Heart right ventricle (tissue), 16 donors: ENCODE measurements around the gene SETD2. TPM values are rescaled to one million over a fixed set of nuclear protein-coding genes. Genes with fewer than 3 reads are reported as not detected.

ENCODE experiments used
- ATAC-seq, 8 donors: fragments of 200-7000 bp; cut with Tn5 transposase; one replicate each; pipeline ENCODE4 v1.9.1; 2020; ENCODE audit warnings: mild to moderate bottlenecking in 8 of 8, moderate library complexity in 8 of 8, moderate number of reproducible peaks in 1 of 8
- DNase-seq, 2 donors: peaks; one replicate each; pipeline ENCODE4 v3.0.0-alpha.2; 2020
- H3K27ac ChIP-seq, 10 donors: fragments of 200-600 bp; sonication (generic) in 2 of 10; one replicate each; pipeline versions ENCODE4 v1.5.0 to v1.8.0; 2020 to 2022; ENCODE audit warnings: mild to moderate bottlenecking in 3 of 10
- H3K27me3 ChIP-seq, 7 donors: fragments of 200-600 bp; one replicate each; pipeline ENCODE4 v1.8.0; 2021 to 2022; ENCODE audit warnings: mild to moderate bottlenecking in 2 of 7
- H3K36me3 ChIP-seq, 9 donors: fragments of 200-600 bp; sonication (generic) in 1 of 9; one replicate each; pipeline versions ENCODE4 v1.5.0 to v1.8.0; 2020 to 2022; ENCODE audit warnings: mild to moderate bottlenecking in 2 of 9
- H3K4me1 ChIP-seq, 9 donors: fragments of 200-600 bp; sonication (generic) in 1 of 9; one replicate each; pipeline versions ENCODE4 v1.5.0 to v1.8.0; 2020 to 2022; ENCODE audit warnings: mild to moderate bottlenecking in 4 of 9
- H3K4me3 ChIP-seq, 10 donors: fragments of 200-600 bp; sonication (generic) in 2 of 10; one replicate each; pipeline versions ENCODE4 v1.5.0 to v1.8.0; 2020 to 2022; ENCODE audit warnings: mild to moderate bottlenecking in 7 of 10, moderate library complexity in 2 of 10
- H3K9me3 ChIP-seq, 11 donors: fragments of 200-600 bp in 10 of 11; sonication (generic) in 2 of 11; one replicate each; pipeline versions ENCODE4 v1.5.0 to v1.8.0; 2013 to 2022; ENCODE audit warnings: mild to moderate bottlenecking in 2 of 11, control low read depth in 1 of 11, moderate library complexity in 1 of 11
- WGBS, 2 donors: extraction: QIAGEN DNeasy Blood & Tissue Kit; methylation state at CpG; one replicate each; pipeline ENCODE4 v1.1.7; 2013; ENCODE audit warnings: inconsistent platforms in 1 of 2; 5-methylcytosine and 5-hydroxymethylcytosine counted together
- intact Hi-C, 10 donors: fragments of 100-400 bp; cut with DNase I; formaldehyde crosslinking; loops; one replicate each; pipeline versions ENCODE4 v1.11.1 to v1.14.2; 2022
- polyA plus RNA-seq, 2 donors: library from polyadenylated mRNA; stranded (reverse); fragments of 200-250 nt; gene quantifications; one replicate each; pipeline ENCODE4 v1.2.3, GENCODE V29; 2013
- total RNA-seq, 10 donors: library from RNA; stranded (reverse); fragmentation: NEBNext Ultra II Directional in 3 of 10; extraction: Animal tissue kit (Norgen Biotek cat#: 25700) in 3 of 10; gene quantifications; one replicate each; pipeline versions ENCODE4 v1.2.1 to v1.2.4, GENCODE V29; 2021 to 2023
- TF ChIP-seq, protein P1 (sequence below), 9 donors: fragments of 200-600 bp; sonication (generic) in 2 of 9; IDR thresholded peaks; one replicate each; pipeline versions ENCODE4 v1.5.0 to v1.8.0; 2021 to 2022; ENCODE audit warnings: antibody characterized with exemption in 9 of 9, mild to moderate bottlenecking in 5 of 9, moderate library complexity in 1 of 9
- donor health status: Arrhythmogenic right ventricular cardiomyopathy.
- donor health status: ischemic (EF 13 %, LVEDD 7.1; RV severe dilation, severe dysfunction).
- donor health status: healthy with polysubstance abuse.
- donor health status: DM: no; HTN: yes; CAD: no.
- donor health status: DM: no; HTN: no; CAD: no.
- donor health status: ischemic (EF 25% LVEDD 6.9; RV normal size, moderate dysfunction).
- donor health status: ischemic (EF 25% LVEDD 5.7; RV mildly dilated, moderate dysfunction).
- donor health status: healthy.
- donor health status: DM: yes; HTN: yes; CAD: no.
- donor health status: Ischemic cardiomyopathy.
- donor health status: ischemic (EF 35%, LVEDD 5.7; RV mildly dilated, moderate dysfunction).
- donor health status: nonischemic (EF 11% LVEDD 7.7; RV severe dilation, severe dysfunction).
- donor health status: DM: yes; HTN: yes; CAD: no.
- donor health status: PGD.
- donor health status: ischemic (EF 29% LVEDD 5.4; RV normal size, mild dysfunction).
- donor health status: nonischemic (EF 23%, LVEDD 6.1; RV moderate dilation, normal function).

SETD2 gene
- total and polyA plus RNA-seq, 12 donors: 8.6 to 34.4 (median 30.0) TPM

GRCh38 chr3:47003461-47004368 lies 160.2 kb downstream of the SETD2 start:
- TF ChIP-seq, protein P1, sequence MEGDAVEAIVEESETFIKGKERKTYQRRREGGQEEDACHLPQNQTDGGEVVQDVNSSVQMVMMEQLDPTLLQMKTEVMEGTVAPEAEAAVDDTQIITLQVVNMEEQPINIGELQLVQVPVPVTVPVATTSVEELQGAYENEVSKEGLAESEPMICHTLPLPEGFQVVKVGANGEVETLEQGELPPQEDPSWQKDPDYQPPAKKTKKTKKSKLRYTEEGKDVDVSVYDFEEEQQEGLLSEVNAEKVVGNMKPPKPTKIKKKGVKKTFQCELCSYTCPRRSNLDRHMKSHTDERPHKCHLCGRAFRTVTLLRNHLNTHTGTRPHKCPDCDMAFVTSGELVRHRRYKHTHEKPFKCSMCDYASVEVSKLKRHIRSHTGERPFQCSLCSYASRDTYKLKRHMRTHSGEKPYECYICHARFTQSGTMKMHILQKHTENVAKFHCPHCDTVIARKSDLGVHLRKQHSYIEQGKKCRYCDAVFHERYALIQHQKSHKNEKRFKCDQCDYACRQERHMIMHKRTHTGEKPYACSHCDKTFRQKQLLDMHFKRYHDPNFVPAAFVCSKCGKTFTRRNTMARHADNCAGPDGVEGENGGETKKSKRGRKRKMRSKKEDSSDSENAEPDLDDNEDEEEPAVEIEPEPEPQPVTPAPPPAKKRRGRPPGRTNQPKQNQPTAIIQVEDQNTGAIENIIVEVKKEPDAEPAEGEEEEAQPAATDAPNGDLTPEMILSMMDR (IDR thresholded peaks at IDR 0.05): no peak
- Histone ChIP-seq H3K27ac (no peak overlapping the region), H3K9me3 (no peaks in the 10 kb centered on the region), H3K4me1 (peaks cover 0 to 4% (median under 1%) of the 10 kb centered on the region in 9 donors), H3K27me3 (no peaks in the 10 kb centered on the region), H3K4me3 (no peak overlapping the region), H3K36me3 (peaks cover 0 to 99% (median 4%) of the 10 kb centered on the region in 9 donors)
- ATAC-seq: no peak
- peak in 1 of 2 donors; percentile 14 for DNase-seq
- 95 to 97% methylated on average over 27 of the region's 27 CpGs for WGBS, 2 donors
- intact Hi-C loops: loop anchor here in 3 of 10 donors (5.0 to 10.0 kb wide), 2 partner anchors 81 to 299 kb away; partner anchors contain the start of gene TMIE (in 2 of the 3)

DNA sequence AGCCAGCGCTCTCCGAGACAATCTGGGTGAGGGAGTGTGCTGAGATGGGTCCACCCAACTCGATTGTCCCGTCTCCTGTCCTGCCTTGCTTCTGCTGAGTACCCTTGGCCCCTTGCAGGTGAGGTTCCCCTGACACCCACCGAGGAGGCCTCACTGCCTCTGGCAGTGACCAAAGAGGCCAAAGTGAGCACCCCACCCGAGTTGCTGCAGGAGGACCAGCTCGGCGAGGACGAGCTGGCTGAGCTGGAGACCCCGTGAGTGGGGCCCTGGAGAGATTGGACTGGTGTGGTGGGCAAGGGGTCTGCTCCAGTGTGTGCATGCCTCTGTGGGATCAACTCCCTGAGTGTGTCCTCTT lies 160.9 kb downstream of the SETD2 start:
- peaks cover 0 to 7% (median 0%) of the 10 kb centered on the region in 9 donors for H3K4me1 ChIP-seq
- H3K4me3 ChIP-seq: no peak overlapping the region
- TF ChIP-seq, protein P1 (IDR thresholded peaks at IDR 0.05): no peak
- no peak for ATAC-seq
- no peak for DNase-seq
- H3K36me3 ChIP-seq: peaks cover 0 to 100% (median 4%) of the 10 kb centered on the region in 9 donors
- no peaks in the 10 kb centered on the region for H3K9me3 ChIP-seq
- no peak overlapping the region for H3K27ac ChIP-seq
- WGBS, 2 donors: 90 to 91% methylated on average over 10 of the region's 10 CpGs
- H3K27me3 ChIP-seq: no peaks in the 10 kb centered on the region
- intact Hi-C loops: loop anchor here in 3 of 10 donors (5.0 to 10.0 kb wide), 2 partner anchors 81 to 298 kb away; partner anchors contain the start of gene TMIE (in 2 of the 3)

DNA sequence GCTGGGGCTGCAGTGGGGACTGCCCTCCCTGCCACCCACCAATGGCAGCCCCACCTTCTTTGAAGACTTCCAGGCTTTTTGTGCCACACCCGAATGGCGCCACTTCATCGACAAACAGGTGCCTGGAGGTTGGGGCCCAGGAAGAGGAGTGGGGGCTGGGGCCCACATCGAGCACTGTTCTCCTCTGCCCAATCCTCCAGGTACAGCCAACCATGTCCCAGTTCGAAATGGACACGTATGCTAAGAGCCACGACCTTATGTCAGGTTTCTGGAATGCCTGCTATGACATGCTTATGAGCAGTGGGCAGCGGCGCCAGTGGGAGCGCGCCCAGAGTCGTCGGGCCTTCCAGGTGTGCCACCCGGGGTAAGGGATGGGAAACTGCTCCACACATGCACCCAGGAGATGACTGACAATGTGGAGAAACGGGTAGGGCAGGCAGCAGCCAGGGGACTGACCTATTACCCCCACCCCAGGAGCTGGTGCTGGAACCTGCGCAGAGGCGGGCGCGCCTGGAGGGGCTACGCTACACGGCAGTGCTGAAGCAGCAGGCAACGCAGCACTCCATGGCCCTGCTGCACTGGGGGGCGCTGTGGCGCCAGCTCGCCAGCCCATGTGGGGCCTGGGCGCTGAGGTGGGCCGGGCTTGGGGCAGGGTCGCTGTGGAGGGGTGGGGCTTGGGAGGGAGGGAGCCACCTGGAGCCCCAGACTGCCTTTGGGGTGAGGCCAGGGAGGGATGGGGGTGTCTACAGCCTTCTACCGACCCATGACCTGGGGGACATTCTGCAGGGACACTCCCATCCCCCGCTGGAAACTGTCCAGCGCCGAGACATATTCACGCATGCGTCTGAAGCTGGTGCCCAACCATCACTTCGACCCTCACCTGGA lies 161.5 kb downstream of the SETD2 start:
- TF ChIP-seq, protein P1 (IDR thresholded peaks at IDR 0.05): no peak
- H3K36me3 ChIP-seq: peaks cover 0 to 99% (median 4%) of the 10 kb centered on the region in 9 donors
- ATAC-seq (no peak), DNase-seq (peak in 1 of 2 donors; percentile 9)
- no peak overlapping the region for H3K27ac ChIP-seq
- H3K27me3 ChIP-seq: no peaks in the 10 kb centered on the region
- H3K9me3 ChIP-seq: no peaks in the 10 kb centered on the region
- no peak overlapping the region for H3K4me3 ChIP-seq
- H3K4me1 ChIP-seq: peaks cover 0 to 7% (median 0%) of the 10 kb centered on the region in 9 donors
- 84 to 85% methylated on average over 32 to 35 of the region's 35 CpGs for WGBS, 2 donors
- intact Hi-C loops: loop anchor here in 3 of 10 donors (5.0 to 10.0 kb wide), 2 partner anchors 80 to 298 kb away; partner anchors contain the start of gene TMIE (in 2 of the 3)

GRCh38 chr3:47001731-47002170 lies 162.2 kb downstream of the SETD2 start:
- Histone ChIP-seq H3K36me3 (peaks cover 0 to 99% (median 4%) of the 10 kb centered on the region in 9 donors), H3K9me3 (no peaks in the 10 kb centered on the region), H3K4me1 (peaks cover 0 to 12% (median 0%) of the 10 kb centered on the region in 9 donors), H3K27me3 (no peaks in the 10 kb centered on the region), H3K27ac (no peak overlapping the region), H3K4me3 (no peak overlapping the region)
- DNase-seq: no peak
- TF ChIP-seq, protein P1 (IDR thresholded peaks at IDR 0.05): no peak
- no peak for ATAC-seq
- WGBS, 2 donors: 96% methylated on average over 16 of the region's 16 CpGs
- intact Hi-C loops: loop anchor here in 3 of 10 donors (5.0 to 10.0 kb wide), 2 partner anchors 79 to 297 kb away; partner anchors contain the start of gene TMIE (in 2 of the 3)
